Endothelial cell (in vitro differentiated cells): Measurements from ENCODE around the gene ATXN1. TPM values are rescaled to one million over a fixed set of nuclear protein-coding genes. Genes with fewer than 3 reads are reported as not detected.

Source experiments
- DNase-seq: peaks from one replicate; pipeline ENCODE4 v3.0.0; 2021; ENCODE audit warnings: low spot score
- H3K27ac Mint-ChIP-seq: one replicate; pipeline ENCODE4 v1.8.0; 2021; ENCODE audit warnings: mixed read lengths, inconsistent platforms; ENCODE audit not compliant: unreplicated experiment
- H3K27me3 Mint-ChIP-seq: one replicate; pipeline ENCODE4 v1.8.0; 2021; ENCODE audit warnings: mild to moderate bottlenecking, moderate library complexity, mixed read lengths, inconsistent platforms; ENCODE audit not compliant: unreplicated experiment
- H3K36me3 Mint-ChIP-seq: one replicate; pipeline ENCODE4 v1.8.0; 2021; ENCODE audit warnings: mild to moderate bottlenecking, low read depth, mixed read lengths, inconsistent platforms; ENCODE audit not compliant: unreplicated experiment
- H3K4me1 Mint-ChIP-seq: one replicate; pipeline ENCODE4 v1.8.0; 2021; ENCODE audit warnings: mild to moderate bottlenecking, mixed read lengths, inconsistent platforms; ENCODE audit not compliant: unreplicated experiment
- H3K4me3 Mint-ChIP-seq: one replicate; pipeline ENCODE4 v1.8.0; 2021; ENCODE audit warnings: mild to moderate bottlenecking, mixed read lengths, inconsistent platforms; ENCODE audit not compliant: unreplicated experiment
- H3K9me3 Mint-ChIP-seq: one replicate; pipeline ENCODE4 v1.8.0; 2021; ENCODE audit warnings: mixed read lengths, inconsistent platforms; ENCODE audit not compliant: unreplicated experiment
- CTCF ChIP-seq: fragments of 200-600 bp; sonication (generic); IDR thresholded peaks from one replicate; pipeline ENCODE4 v1.5.0; 2021; ENCODE audit warnings: antibody characterized with exemption; ENCODE audit not compliant: unreplicated experiment
- total RNA-seq: library from RNA; stranded (reverse); fragmentation: NEBNext Ultra II Directional; extraction: Animal tissue kit (Norgen Biotek cat#: 25700); gene quantifications from one replicate; pipeline ENCODE4 v1.2.1, GENCODE V29; 2021; ENCODE audit not compliant: unreplicated experiment

The ATXN1 gene
- total RNA-seq, 1 donor from 2014 or later: 18.7 TPM

GRCh38 chr6:16375206-16375605, 386.1 kb downstream of the ATXN1 start:
- DNase-seq: no peak
- Mint-ChIP-seq H3K27ac (no peak overlapping the region), H3K36me3 (no peaks in the 10 kb centered on the region), H3K4me3 (no peak overlapping the region), H3K27me3 (no peaks in the 10 kb centered on the region), H3K4me1 (peaks cover 3% of the 10 kb centered on the region), H3K9me3 (no peaks in the 10 kb centered on the region)
- TF ChIP-seq CTCF: no peak

- no peaks in the 10 kb centered on the region for H3K9me3 Mint-ChIP-seq
- no peaks in the 10 kb centered on the region for H3K36me3 Mint-ChIP-seq
- no peak overlapping the region for H3K4me3 Mint-ChIP-seq
- no peak for DNase-seq
- peaks cover 3% of the 10 kb centered on the region for H3K4me1 Mint-ChIP-seq
- no peak for TF ChIP-seq CTCF
- H3K27ac Mint-ChIP-seq: no peak overlapping the region
- H3K27me3 Mint-ChIP-seq: no peaks in the 10 kb centered on the region
These were observed 386.6 kb downstream of the ATXN1 start for GRCh38 chr6:16374461-16375200.

- Mint-ChIP-seq H3K27ac (no peak overlapping the region), H3K9me3 (no peaks in the 10 kb centered on the region), H3K4me1 (peaks cover 3% of the 10 kb centered on the region), H3K4me3 (no peak overlapping the region), H3K36me3 (no peaks in the 10 kb centered on the region), H3K27me3 (no peaks in the 10 kb centered on the region)
- no peak for DNase-seq
- TF ChIP-seq CTCF: no peak
These were observed 387.2 kb downstream of the ATXN1 start for GRCh38 chr6:16374016-16374415.

GRCh38 chr6:16372029-16372776, 389.1 kb downstream of the ATXN1 start:
- H3K27me3 Mint-ChIP-seq: no peaks in the 10 kb centered on the region
- H3K36me3 Mint-ChIP-seq: no peaks in the 10 kb centered on the region
- no peaks in the 10 kb centered on the region for H3K9me3 Mint-ChIP-seq
- no peak for TF ChIP-seq CTCF
- H3K4me3 Mint-ChIP-seq: no peak overlapping the region
- H3K4me1 Mint-ChIP-seq: peaks cover 3% of the 10 kb centered on the region
- H3K27ac Mint-ChIP-seq: no peak overlapping the region
- DNase-seq: no peak

- no peak for TF ChIP-seq CTCF
- DNase-seq: no peak
- Mint-ChIP-seq H3K27me3 (no peaks in the 10 kb centered on the region), H3K27ac (no peak overlapping the region), H3K4me3 (no peak overlapping the region), H3K36me3 (no peaks in the 10 kb centered on the region), H3K9me3 (no peaks in the 10 kb centered on the region), H3K4me1 (peaks cover 3% of the 10 kb centered on the region)
These were observed 389.9 kb downstream of the ATXN1 start for GRCh38 chr6:16371401-16371800.
